OCI-LY3 (cell line): Measurements from ENCODE around the gene FNIP2.

Experiments
- H2AFZ ChIP-seq: fragments of 200-600, 300-600 bp; shearing (Covaris generic); 2 replicates; pipeline ENCODE4 v1.6.0; 2014; ENCODE audit warnings: antibody characterized with exemption, low read depth, low read length
- H3K27ac ChIP-seq: fragments of 200-600, 300-600 bp; sonication (generic); 2 replicates; pipeline ENCODE4 v1.5.1; 2014; ENCODE audit warnings: mild to moderate bottlenecking, low read length, moderate library complexity, mixed read lengths
- H3K27me3 ChIP-seq: fragments of 200-600, 300-600 bp; sonication (generic); 2 replicates; pipeline ENCODE4 v1.6.1; 2014; ENCODE audit warnings: low read depth, low read length, mixed read lengths
- H3K36me3 ChIP-seq: fragments of 200-600, 300-600 bp; sonication (generic); replicated peaks from 2 replicates; pipeline ENCODE3; 2014; ENCODE audit warnings: low read depth, low read length, mixed read lengths
- H3K4me1 ChIP-seq: fragments of 300-600, 200-600 bp; sonication (generic); 2 replicates; pipeline ENCODE4 v1.6.1; 2014; ENCODE audit warnings: low read length, mixed read lengths
- H3K4me2 ChIP-seq: fragments of 200-600, 300-600 bp; sonication (generic); 2 replicates; pipeline ENCODE4 v1.6.1; 2014; ENCODE audit warnings: low read length, mixed read lengths
- H3K4me3 ChIP-seq: fragments of 300-600, 200-600 bp; sonication (generic); 2 replicates; pipeline ENCODE4 v1.5.1; 2014; ENCODE audit warnings: antibody characterized with exemption, mild to moderate bottlenecking, low read length, moderate library complexity
- H3K79me2 ChIP-seq: fragments of 300-600, 200-600 bp; shearing (Covaris generic); 2 replicates; pipeline ENCODE4 v1.6.1; 2014; ENCODE audit warnings: mild to moderate bottlenecking, low read length, mixed read lengths
- H3K9ac ChIP-seq: fragments of 300-600, 200-600 bp; shearing (Covaris generic); 2 replicates; pipeline ENCODE4 v1.6.0; 2014; ENCODE audit warnings: mild to moderate bottlenecking, low read length, moderate library complexity
- H3K9me3 ChIP-seq: fragments of 200-600, 300-600 bp; shearing (Covaris generic); 2 replicates; pipeline ENCODE4 v1.6.1; 2014; ENCODE audit warnings: low read length, mixed read lengths; ENCODE audit not compliant: insufficient read depth
- H4K20me1 ChIP-seq: fragments of 200-600, 300-600 bp; sonication (generic); 2 replicates; pipeline ENCODE4 v1.6.1; 2016; ENCODE audit warnings: low read length, mixed read lengths; ENCODE audit not compliant: insufficient read depth
- EZH2phosphoT487 ChIP-seq: fragments of 200-600 bp; shearing (Covaris generic); IDR thresholded peaks from 2 replicates; pipeline ENCODE4 v1.6.1; 2018; ENCODE audit warnings: antibody characterized with exemption, mixed run types, low read depth
- TF ChIP-seq, protein P1 (sequence below): fragments of 200-600, 300-600 bp; sonication (generic); IDR thresholded peaks from 2 replicates; pipeline ENCODE4 v1.5.1; 2014; ENCODE audit warnings: antibody characterized with exemption, low read length, low read depth

Gene FNIP2

DNA sequence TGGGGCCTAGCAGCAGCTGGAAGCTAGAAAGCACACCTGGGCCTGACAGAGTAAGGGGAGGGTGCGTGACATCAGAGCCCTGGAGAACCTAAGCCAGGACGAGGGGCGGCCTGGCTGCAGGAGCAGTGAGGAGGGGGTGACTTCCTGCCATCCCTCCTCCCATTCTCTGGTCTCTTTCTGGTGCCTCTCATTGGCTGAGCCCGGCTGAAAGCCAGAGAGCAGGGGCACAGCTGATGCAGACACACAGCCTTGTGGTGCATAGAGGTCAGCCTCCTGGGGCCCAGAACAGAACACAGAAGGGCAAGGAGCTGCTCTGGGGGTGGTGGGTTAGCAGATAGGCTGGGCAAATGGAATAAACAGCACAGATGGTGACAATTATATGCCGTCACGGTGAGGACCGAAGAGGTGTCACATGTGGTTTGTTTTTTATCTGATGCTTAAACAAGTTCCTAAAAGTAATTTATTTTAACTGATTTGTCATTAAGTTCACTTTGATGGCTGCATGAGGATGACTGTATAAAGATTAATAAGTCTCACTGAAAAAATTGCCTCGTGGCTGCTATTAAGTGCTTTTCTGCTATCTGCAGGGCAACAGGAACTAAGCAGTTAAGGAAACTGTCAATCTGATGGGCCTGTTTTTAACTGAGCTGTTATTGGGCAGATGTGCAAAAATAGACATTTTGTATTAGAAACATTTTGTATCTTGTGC, 102.0 kb downstream of the FNIP2 start:
- peaks cover 35% of the 10 kb centered on the region for H3K27me3 ChIP-seq
- H3K9me3 ChIP-seq, result no peaks in the 10 kb centered on the region
- H2AFZ ChIP-seq, result no peak overlapping the region
- no peak overlapping the region for H3K27ac ChIP-seq
- H3K4me2 ChIP-seq, result no peak overlapping the region
- no peaks in the 10 kb centered on the region for H4K20me1 ChIP-seq
- H3K79me2 ChIP-seq, result no peaks in the 10 kb centered on the region
- H3K4me1 ChIP-seq, result peaks cover 9% of the 10 kb centered on the region
- no peak overlapping the region for H3K4me3 ChIP-seq
- TF ChIP-seq, protein P1, sequence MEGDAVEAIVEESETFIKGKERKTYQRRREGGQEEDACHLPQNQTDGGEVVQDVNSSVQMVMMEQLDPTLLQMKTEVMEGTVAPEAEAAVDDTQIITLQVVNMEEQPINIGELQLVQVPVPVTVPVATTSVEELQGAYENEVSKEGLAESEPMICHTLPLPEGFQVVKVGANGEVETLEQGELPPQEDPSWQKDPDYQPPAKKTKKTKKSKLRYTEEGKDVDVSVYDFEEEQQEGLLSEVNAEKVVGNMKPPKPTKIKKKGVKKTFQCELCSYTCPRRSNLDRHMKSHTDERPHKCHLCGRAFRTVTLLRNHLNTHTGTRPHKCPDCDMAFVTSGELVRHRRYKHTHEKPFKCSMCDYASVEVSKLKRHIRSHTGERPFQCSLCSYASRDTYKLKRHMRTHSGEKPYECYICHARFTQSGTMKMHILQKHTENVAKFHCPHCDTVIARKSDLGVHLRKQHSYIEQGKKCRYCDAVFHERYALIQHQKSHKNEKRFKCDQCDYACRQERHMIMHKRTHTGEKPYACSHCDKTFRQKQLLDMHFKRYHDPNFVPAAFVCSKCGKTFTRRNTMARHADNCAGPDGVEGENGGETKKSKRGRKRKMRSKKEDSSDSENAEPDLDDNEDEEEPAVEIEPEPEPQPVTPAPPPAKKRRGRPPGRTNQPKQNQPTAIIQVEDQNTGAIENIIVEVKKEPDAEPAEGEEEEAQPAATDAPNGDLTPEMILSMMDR, result no peak
- TF ChIP-seq EZH2phosphoT487, result no peak
- H3K36me3 ChIP-seq, result no peaks in the 10 kb centered on the region
- H3K9ac ChIP-seq, result no peak overlapping the region

DNA sequence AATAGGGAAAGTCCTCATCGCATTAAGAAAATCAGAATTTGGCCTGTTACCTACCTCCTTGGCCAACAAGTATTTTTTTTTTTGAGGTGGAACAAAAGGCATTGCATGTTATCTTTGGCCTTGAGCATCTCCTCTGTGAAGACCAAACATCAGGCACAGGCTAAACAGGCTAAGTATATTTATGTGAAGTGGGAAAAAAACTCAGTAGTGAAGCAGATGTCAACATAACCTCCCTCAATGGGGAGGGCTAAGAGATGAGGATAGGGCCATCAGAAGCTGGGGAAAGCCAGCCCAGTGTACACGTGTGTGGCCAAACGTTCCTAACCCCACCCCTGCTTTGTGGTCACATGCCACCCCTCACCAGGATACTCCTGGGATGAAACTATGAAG, 102.5 kb downstream of the FNIP2 start:
- H4K20me1 ChIP-seq, result no peaks in the 10 kb centered on the region
- H3K9ac ChIP-seq, result no peak overlapping the region
- H3K9me3 ChIP-seq, result no peaks in the 10 kb centered on the region
- H3K79me2 ChIP-seq, result no peaks in the 10 kb centered on the region
- H2AFZ ChIP-seq, result no peak overlapping the region
- H3K4me1 ChIP-seq, result peaks cover 4% of the 10 kb centered on the region
- no peaks in the 10 kb centered on the region for H3K36me3 ChIP-seq
- peaks cover 39% of the 10 kb centered on the region for H3K27me3 ChIP-seq
- no peak overlapping the region for H3K4me3 ChIP-seq
- TF ChIP-seq, protein P1, result no peak
- no peak for TF ChIP-seq EZH2phosphoT487
- no peak overlapping the region for H3K4me2 ChIP-seq
- H3K27ac ChIP-seq, result no peak overlapping the region

DNA sequence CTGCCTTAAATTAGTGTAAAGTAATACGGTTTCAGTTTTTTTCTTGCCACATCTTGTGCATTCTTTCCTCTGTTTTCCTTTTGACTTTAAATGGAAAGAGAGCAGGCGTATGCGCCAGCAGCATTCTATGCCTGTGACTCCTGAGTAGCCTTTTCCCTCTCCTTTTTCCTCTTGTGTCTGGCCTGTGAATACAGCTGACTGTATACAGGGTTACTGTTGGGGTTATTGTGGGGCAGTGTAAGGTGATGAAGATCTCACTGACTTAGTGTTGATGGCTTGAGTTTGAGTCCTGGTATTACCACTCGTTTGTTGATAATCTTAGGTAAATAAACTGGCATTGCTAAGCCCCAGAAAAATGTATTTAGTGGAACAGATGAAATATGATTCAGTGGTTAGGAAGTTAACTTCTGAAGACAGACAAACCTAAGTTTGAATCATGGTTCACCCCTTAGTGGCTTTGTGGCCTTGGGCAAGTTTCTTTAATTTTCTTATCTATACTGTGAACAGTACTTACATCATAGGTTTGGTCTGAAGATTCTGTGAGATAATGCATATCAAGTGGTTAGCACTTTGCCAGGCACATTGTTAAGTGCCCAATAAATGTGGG, 105.1 kb downstream of the FNIP2 start:
- no peak overlapping the region for H3K4me2 ChIP-seq
- no peaks in the 10 kb centered on the region for H3K36me3 ChIP-seq
- TF ChIP-seq EZH2phosphoT487, result no peak
- TF ChIP-seq, protein P1, result no peak
- H2AFZ ChIP-seq, result no peak overlapping the region
- H3K27me3 ChIP-seq, result peaks cover 43% of the 10 kb centered on the region
- H4K20me1 ChIP-seq, result no peaks in the 10 kb centered on the region
- H3K27ac ChIP-seq, result no peak overlapping the region
- H3K9ac ChIP-seq, result no peak overlapping the region
- no peaks in the 10 kb centered on the region for H3K4me1 ChIP-seq
- H3K9me3 ChIP-seq, result no peaks in the 10 kb centered on the region
- H3K79me2 ChIP-seq, result no peaks in the 10 kb centered on the region
- H3K4me3 ChIP-seq, result no peak overlapping the region

DNA sequence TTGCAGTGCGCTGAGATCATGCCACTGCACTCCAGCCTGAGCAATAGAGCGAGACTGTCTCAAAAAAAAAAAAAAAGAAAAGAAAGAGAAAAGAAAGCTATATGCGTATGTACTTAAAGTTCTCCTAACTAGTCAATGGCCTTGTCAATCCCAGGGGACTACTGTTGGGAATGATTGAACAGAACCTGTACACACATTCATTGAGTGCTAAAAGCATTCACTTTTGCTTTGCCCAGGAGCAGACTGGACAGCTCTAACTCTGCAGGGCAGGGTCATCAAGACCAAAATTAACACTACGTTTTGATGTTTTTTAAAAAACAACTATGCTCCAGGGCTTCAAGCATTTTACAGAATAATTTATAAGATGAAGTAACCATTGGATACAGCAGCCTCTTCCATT, 106.2 kb downstream of the FNIP2 start:
- no peaks in the 10 kb centered on the region for H3K79me2 ChIP-seq
- no peaks in the 10 kb centered on the region for H3K4me1 ChIP-seq
- H3K36me3 ChIP-seq, result no peaks in the 10 kb centered on the region
- H4K20me1 ChIP-seq, result no peaks in the 10 kb centered on the region
- H2AFZ ChIP-seq, result no peak overlapping the region
- H3K27me3 ChIP-seq, result peaks cover 41% of the 10 kb centered on the region
- H3K9me3 ChIP-seq, result no peaks in the 10 kb centered on the region
- TF ChIP-seq, protein P1, result no peak
- TF ChIP-seq EZH2phosphoT487, result no peak
- no peak overlapping the region for H3K9ac ChIP-seq
- no peak overlapping the region for H3K27ac ChIP-seq
- no peak overlapping the region for H3K4me2 ChIP-seq
- no peak overlapping the region for H3K4me3 ChIP-seq
